Breast epithelium (tissue), 3 donors: ENCODE results near the gene HS6ST3.

Experiments used
- POLR2A ChIP-seq: fragments of 450-650 bp; IDR thresholded peaks from one replicate; pipeline ENCODE4 v1.6.1; 2016; ENCODE audit warnings: antibody characterized with exemption, mild to moderate bottlenecking, moderate library complexity
- POLR2AphosphoS5 ChIP-seq, 3 donors: sonication (generic); formaldehyde crosslinking; IDR thresholded peaks; one replicate each; pipeline ENCODE4 v1.6.1; 2017; ENCODE audit warnings: antibody characterized with exemption in 3 of 3
- TF ChIP-seq, protein P1 (sequence below), 3 donors: fragments of 450-650 bp; IDR thresholded peaks; one replicate each; pipeline ENCODE4 v1.5.1; 2016 to 2017; ENCODE audit warnings: antibody characterized with exemption in 3 of 3, mild to moderate bottlenecking in 3 of 3, moderate library complexity in 3 of 3

DNA sequence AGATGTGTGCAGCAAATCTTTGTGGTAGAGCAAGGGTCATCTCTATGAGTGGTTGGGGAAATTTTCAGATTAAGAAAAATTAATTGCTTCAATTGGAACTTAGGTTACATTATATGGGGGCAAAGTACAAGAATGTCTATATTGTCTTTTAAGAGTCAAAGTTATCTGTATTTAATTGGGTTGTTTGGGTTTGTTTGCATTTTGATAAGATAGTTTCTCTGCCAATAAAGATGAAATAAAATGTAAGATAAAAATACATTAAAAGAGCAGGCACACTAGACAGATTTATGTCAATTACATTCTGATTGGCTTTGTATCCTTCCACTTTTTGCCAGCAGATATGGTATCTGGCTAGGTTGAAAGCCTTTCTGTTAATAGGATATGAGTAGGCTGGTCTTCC lies 587.1 kb downstream of the HS6ST3 start:
- TF ChIP-seq, protein P1, sequence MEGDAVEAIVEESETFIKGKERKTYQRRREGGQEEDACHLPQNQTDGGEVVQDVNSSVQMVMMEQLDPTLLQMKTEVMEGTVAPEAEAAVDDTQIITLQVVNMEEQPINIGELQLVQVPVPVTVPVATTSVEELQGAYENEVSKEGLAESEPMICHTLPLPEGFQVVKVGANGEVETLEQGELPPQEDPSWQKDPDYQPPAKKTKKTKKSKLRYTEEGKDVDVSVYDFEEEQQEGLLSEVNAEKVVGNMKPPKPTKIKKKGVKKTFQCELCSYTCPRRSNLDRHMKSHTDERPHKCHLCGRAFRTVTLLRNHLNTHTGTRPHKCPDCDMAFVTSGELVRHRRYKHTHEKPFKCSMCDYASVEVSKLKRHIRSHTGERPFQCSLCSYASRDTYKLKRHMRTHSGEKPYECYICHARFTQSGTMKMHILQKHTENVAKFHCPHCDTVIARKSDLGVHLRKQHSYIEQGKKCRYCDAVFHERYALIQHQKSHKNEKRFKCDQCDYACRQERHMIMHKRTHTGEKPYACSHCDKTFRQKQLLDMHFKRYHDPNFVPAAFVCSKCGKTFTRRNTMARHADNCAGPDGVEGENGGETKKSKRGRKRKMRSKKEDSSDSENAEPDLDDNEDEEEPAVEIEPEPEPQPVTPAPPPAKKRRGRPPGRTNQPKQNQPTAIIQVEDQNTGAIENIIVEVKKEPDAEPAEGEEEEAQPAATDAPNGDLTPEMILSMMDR (IDR thresholded peaks at IDR 0.05): no peak
- TF ChIP-seq POLR2AphosphoS5 (IDR thresholded peaks at IDR 0.05) (no peak), POLR2A (no peak)
